GM21825 (cell line): Measurements from ENCODE around the gene LSM5.

Source experiments
- ATAC-seq: cut with Tn5 transposase; IDR thresholded peaks from one replicate; pipeline ENCODE4 v1.9.1; 2021; ENCODE audit warnings: mild to moderate bottlenecking, moderate library complexity; ENCODE audit not compliant: unreplicated experiment

LSM5 gene

GRCh38 chr7:32462977-32463376 is 27.2 kb downstream of the LSM5 start:
- no peak for ATAC-seq

DNA sequence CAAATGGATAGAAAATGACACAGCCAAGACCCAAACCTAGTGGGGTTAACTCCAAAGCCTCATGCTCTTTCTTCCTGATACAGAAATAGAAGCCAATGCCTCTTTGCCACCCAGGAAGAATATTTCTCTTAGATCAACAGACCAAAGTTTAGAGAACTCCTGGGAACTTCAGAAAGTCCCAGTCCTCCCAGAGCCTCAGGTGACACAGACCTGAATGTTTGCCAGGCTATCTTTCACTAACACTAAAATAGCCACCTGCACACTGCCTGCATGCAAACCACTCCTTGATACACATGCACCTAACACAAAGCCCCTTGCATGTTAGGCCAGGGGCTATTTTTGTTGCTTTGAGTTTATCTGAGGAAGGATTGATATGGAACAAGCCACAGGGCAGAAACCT is 27.7 kb downstream of the LSM5 start:
- no peak for ATAC-seq

DNA sequence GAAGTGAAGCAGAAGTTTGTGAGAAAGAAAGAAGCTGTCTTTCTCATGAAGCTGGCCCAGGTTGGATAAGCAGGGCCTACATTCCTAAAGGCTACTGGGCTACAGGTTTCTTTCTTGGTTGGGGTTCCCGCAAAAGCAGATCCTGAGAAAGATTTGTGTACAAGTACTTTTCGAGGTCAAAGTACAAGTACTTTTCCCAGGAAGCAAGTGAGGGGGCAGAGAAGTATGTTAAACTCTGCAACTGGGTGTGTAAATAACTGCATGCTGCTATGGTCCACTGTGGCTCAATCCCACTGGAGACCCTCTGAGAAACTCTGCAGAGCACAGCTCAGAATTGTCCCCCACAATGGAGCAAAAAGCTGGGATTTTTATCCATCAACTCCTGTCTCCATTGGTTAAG is 28.7 kb downstream of the LSM5 start:
- no peak for ATAC-seq

DNA sequence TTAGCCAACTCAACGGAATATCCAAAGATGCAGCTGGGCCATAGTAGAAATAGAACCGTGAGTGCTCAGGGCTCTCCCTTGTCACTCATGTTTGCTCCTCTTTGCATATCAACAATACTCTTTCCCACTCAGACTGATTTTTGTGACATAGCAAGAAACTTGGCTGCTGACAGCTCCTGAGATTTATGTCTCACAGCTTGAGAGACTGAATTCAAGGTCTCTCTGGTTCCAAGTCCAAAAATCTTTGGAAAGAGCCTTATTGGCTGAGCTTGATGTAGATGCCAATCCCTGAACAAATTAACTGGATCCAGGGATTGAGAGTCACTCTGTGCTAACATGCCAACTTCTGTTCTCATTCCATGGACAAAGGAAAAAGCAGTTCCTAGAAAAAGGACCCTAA is 30.4 kb downstream of the LSM5 start:
- ATAC-seq, result no peak

DNA sequence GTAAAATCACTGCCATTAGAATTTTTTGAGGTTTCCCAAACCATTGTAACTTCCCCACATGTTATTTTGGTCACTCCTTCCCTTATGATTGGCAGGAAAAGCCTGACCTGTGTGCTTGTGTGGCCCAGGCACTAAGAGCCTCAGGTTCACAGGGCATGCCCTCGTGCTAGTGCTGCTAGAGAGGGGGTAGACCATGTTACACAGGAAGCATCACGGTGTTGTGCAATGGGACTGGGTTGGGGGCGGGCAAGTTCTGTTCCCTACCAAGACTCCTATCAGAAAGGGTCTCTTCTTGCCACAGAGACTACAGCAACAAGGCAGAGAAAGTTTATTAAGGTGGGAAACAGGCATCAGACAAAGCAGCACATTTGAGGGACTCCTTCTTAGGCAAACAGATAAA is 32.2 kb downstream of the LSM5 start:
- ATAC-seq, result no peak

- ATAC-seq, result no peak
Observed at GRCh38 chr7:32453341-32454011, 36.7 kb downstream of the LSM5 start.

DNA sequence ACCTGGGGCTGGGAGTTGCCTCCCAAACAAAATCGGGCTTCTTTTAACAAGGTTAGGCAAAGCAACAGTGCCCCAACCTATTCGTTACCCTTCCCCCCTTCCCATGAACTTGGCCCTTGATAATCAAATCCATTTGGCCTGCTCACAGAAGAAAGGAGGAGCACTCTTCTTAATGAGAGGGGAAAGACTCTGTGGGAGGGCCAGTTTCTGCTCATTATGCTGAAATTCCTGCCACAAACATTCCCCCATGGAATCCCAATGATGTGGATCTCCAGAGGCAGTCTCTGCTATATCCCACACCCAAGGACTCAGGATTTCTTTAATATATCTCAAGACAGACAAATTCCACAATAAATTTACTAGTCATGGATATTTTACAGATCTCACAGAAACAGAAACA is 43.0 kb downstream of the LSM5 start:
- no peak for ATAC-seq

DNA sequence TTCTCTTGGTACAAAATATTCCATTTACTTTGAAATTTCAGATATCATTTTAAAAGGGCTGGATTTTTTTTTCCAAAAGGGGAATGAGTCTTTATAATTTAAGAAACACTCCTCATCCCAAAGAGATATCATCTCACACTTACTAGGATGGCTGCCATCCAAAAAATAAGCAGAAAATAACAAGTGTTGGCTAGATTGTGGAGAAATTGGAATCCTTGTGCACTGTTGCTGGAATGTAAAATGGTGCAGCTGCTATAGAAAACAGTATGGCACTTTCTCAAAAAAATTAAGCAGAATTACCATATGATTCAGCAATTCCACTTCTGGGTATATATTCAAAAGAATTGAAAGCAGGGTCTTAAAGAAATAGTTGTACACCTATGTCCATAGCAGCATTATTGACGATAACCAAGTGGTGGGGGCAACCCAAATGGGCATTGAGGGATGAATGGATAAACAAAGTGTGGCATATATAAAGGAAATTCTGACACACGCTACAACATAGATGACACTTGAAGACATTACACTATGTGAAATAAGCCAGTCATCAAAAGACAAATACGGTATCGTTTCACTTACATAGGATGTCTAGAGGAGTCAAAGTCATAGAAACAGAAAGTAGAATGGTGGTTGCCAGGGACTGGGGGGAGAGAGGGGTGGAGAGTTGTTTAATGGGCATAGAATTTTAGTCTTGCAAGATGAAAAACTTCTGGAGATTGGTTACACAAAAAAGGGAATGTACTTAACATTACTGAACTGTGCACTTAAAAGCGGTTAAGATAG is 53.8 kb downstream of the LSM5 start:
- no peak for ATAC-seq
